ENCODE data around the gene RAB10. TPM values are rescaled to one million over a fixed set of nuclear protein-coding genes. Genes with fewer than 3 reads are reported as not detected.

The RAB10 gene
- total and polyA plus RNA-seq, 2 experiments from 2014 or later: 102 to 143 TPM

DNA sequence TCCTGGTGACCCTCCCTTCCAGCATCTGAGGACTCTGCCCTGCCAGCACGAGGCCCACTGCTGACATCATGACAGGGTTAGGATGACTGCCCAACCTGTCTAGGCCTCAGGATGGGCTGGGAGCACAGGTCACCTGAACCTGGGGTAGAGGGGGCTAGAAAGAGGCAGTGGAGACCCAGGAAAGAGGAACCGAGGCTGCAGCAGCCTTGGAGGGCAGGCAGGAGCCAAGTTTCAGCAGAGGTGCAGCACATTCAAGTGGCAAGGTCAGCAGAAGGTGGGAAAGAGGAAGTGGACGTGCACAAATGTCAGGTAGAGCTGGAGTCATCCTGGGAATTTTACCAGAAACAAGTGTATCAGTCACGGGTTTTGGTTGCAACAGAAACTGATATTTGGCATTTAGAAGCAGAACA, 13.6 kb upstream of the RAB10 start:
- Mint-ChIP-seq H3K36me3 (ENCODE audit: low read depth) (no peaks in the 10 kb centered on the region), H3K27ac (no peak overlapping the region), H3K4me1 (peaks cover 11% of the 10 kb centered on the region), H3K4me3 (no peak overlapping the region), H3K9me3 (no peaks in the 10 kb centered on the region), H3K27me3 (ENCODE audit: insufficient read depth, low read depth, poor library complexity) (no peaks in the 10 kb centered on the region)
- Histone ChIP-seq H2AFZ (no peak overlapping the region), H3K4me3 (no peak overlapping the region), H3K4me1 (ENCODE audit: insufficient read depth) (no peaks in the 10 kb centered on the region), H3K27ac (ENCODE audit: low read depth) (no peak overlapping the region), H3K9me2 (ENCODE audit: insufficient read depth) (no peaks in the 10 kb centered on the region), H3F3A (replicated peaks; ENCODE audit: low read depth) (no peaks in the 10 kb centered on the region), H4K20me1 (replicated peaks; ENCODE audit: insufficient read depth) (no peaks in the 10 kb centered on the region), H3K4me2 (no peak overlapping the region), H3K79me2 (replicated peaks; ENCODE audit: insufficient read depth) (no peaks in the 10 kb centered on the region), H3K27me3 (ENCODE audit: insufficient read depth) (no peaks in the 10 kb centered on the region), H3K36me3 (ENCODE audit: insufficient read depth) (no peaks in the 10 kb centered on the region)
- DNase-seq (ENCODE audit: low spot score) (no peak), ATAC-seq (no peak)
- TF ChIP-seq, protein P1, sequence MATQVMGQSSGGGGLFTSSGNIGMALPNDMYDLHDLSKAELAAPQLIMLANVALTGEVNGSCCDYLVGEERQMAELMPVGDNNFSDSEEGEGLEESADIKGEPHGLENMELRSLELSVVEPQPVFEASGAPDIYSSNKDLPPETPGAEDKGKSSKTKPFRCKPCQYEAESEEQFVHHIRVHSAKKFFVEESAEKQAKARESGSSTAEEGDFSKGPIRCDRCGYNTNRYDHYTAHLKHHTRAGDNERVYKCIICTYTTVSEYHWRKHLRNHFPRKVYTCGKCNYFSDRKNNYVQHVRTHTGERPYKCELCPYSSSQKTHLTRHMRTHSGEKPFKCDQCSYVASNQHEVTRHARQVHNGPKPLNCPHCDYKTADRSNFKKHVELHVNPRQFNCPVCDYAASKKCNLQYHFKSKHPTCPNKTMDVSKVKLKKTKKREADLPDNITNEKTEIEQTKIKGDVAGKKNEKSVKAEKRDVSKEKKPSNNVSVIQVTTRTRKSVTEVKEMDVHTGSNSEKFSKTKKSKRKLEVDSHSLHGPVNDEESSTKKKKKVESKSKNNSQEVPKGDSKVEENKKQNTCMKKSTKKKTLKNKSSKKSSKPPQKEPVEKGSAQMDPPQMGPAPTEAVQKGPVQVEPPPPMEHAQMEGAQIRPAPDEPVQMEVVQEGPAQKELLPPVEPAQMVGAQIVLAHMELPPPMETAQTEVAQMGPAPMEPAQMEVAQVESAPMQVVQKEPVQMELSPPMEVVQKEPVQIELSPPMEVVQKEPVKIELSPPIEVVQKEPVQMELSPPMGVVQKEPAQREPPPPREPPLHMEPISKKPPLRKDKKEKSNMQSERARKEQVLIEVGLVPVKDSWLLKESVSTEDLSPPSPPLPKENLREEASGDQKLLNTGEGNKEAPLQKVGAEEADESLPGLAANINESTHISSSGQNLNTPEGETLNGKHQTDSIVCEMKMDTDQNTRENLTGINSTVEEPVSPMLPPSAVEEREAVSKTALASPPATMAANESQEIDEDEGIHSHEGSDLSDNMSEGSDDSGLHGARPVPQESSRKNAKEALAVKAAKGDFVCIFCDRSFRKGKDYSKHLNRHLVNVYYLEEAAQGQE (IDR thresholded peaks at IDR 0.05; ENCODE audit: unreplicated experiment): no peak
- no peak for TF ChIP-seq ZNF114 (CRISPR knock-in tag; IDR thresholded peaks at IDR 0.05)

DNA sequence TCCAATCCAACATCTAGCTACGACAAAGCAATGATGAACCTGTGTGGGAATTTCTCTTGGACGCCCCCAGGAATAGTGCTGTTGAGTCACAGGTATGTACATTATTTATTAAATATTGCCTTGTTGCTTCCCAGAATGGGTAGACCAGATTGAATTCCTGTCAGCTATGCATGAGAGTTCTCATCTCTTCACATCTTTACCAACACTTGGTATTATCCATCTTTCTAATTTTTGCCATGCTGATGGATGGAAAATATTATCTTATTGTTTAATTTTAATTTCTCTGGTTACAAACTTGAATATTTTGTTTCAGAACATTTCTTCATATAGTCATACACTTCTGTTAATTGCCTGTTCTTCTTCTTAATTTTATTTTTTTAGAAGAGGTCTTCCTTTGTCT, 9.6 kb upstream of the RAB10 start:
- Histone ChIP-seq H3K79me2 (replicated peaks; ENCODE audit: insufficient read depth) (no peaks in the 10 kb centered on the region), H3K27ac (ENCODE audit: low read depth) (no peak overlapping the region), H3K4me2 (no peak overlapping the region), H3K4me3 (no peak overlapping the region), H3K27me3 (ENCODE audit: insufficient read depth) (no peaks in the 10 kb centered on the region), H2AFZ (no peak overlapping the region), H4K20me1 (replicated peaks; ENCODE audit: insufficient read depth) (no peaks in the 10 kb centered on the region), H3K9me2 (ENCODE audit: insufficient read depth) (no peaks in the 10 kb centered on the region), H3K4me1 (ENCODE audit: insufficient read depth) (no peaks in the 10 kb centered on the region), H3F3A (replicated peaks; ENCODE audit: low read depth) (no peaks in the 10 kb centered on the region), H3K36me3 (ENCODE audit: insufficient read depth) (no peaks in the 10 kb centered on the region)
- H3K9me3 Mint-ChIP-seq: no peaks in the 10 kb centered on the region
- H3K27me3 Mint-ChIP-seq (ENCODE audit: insufficient read depth, low read depth, poor library complexity): peaks cover 2% of the 10 kb centered on the region
- no peak overlapping the region for H3K4me3 Mint-ChIP-seq
- DNase-seq (ENCODE audit: low spot score): no peak
- ATAC-seq: no peak
- no peaks in the 10 kb centered on the region for H3K36me3 Mint-ChIP-seq (ENCODE audit: low read depth)
- H3K27ac Mint-ChIP-seq: no peak overlapping the region
- H3K4me1 Mint-ChIP-seq: peaks cover 3% of the 10 kb centered on the region
- TF ChIP-seq NANOG (IDR thresholded peaks at IDR 0.05; ENCODE audit: borderline replicate concordance) (no peak), CREB1 (CRISPR knock-in tag; IDR thresholded peaks at IDR 0.05; ENCODE audit: low read depth) (no peak), ZNF462 (CRISPR knock-in tag; IDR thresholded peaks at IDR 0.05) (no peak), CTCF (conservative IDR thresholded peaks at IDR 0.05; ENCODE audit: low read depth in 2 of 2) (no peak)
- TF ChIP-seq, protein P1 (IDR thresholded peaks at IDR 0.05; ENCODE audit: unreplicated experiment): no peak

All from GM23338 (cell line).